NT2/D1 (cell line): Measurements from ENCODE around the gene ARHGEF39.
A peak's percentile ranks its signal among the peaks of the same experiment; 100 is the strongest.

Experiments
- SUZ12 ChIP-seq: IDR thresholded peaks from 2 replicates; pipeline ENCODE4 v1.6.1; 2011; ENCODE audit not compliant: insufficient read length, insufficient read depth; ENCODE audit errors: extremely low read depth
- YY1 ChIP-seq: IDR thresholded peaks from 2 replicates; pipeline ENCODE4 v1.6.1; 2011; ENCODE audit not compliant: insufficient read length, insufficient read depth
- ZNF274 ChIP-seq: IDR thresholded peaks from 2 replicates; pipeline ENCODE4 v1.6.1; 2011; ENCODE audit warnings: mild to moderate bottlenecking, low read depth, low read length

DNA sequence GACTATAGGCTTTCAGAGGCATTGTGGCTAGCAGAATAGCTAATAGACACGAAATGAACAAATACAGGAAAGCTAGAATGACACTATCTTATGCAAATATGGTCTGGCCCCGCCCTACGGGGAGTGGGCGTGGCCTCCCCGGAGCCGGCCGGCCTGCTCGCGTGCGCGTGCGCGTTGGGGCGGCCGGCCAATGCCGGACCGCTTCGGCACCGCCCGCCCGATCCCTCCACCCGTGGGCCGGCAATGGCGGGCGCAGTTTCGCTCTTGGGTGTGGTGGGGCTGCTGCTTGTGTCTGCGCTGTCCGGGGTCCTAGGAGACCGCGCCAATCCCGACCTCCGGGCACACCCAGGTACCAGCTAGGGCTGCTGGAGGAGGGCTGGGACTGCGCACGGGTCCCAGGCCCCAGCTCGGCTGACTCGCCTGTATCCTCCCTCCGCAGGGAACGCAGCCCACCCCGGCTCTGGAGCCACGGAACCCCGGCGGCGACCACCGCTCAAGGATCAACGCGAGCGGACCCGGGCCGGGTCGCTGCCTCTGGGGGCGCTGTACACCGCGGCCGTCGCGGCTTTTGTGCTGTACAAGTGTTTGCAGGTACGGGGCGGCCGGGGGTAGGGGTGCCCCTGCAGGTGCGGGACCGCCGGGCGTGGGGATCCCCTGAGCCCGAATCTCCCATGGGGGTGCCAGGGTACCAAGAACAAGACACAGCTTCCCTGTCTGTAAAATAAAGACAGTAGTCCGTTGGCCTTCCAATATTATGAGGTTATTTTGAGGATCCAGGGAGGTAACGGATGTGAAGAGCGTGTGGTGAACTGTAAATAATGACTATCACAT is 6.6 kb downstream of the ARHGEF39 start, which contains the start of gene CCDC107:
- TF ChIP-seq ZNF274 (no peak), SUZ12 (no peak), YY1 (peak; percentile 50)
